GM19240 (cell line): ENCODE data around the gene PRSS27.
A peak's percentile ranks its signal among the peaks of the same experiment; 100 is the strongest.
"Not testable (repeated sequence)": the region's sequence is repeated elsewhere in the genome, so short reads cannot be mapped to it uniquely, and the experiment has no call there.

Experiments used
- DNase-seq: peaks from one replicate; pipeline ENCODE4 v3.0.0; 2011; ENCODE audit warnings: low spot score; ENCODE audit not compliant: insufficient read length

Gene PRSS27

GRCh38 chr16:2724816-2725348 lies 4.9 kb upstream of the PRSS27 start:
- DNase-seq: no peak

GRCh38 chr16:2724088-2724676 lies 4.2 kb upstream of the PRSS27 start:
- DNase-seq: no peak

- not testable (repeated sequence) for DNase-seq
Observed at GRCh38 chr16:2721634-2722173, 1.7 kb upstream of the PRSS27 start.

GRCh38 chr16:2720719-2721633 lies 952 bp upstream of the PRSS27 start:
- peak; percentile 89 for DNase-seq

- no peak for DNase-seq
Observed at GRCh38 chr16:2719328-2720063, 528 bp downstream of the PRSS27 start.

- no peak for DNase-seq
Observed at GRCh38 chr16:2717383-2718263, 2.4 kb downstream of the PRSS27 start.

GRCh38 chr16:2716948-2717347 lies 3.1 kb downstream of the PRSS27 start:
- no peak for DNase-seq

GRCh38 chr16:2715966-2716885 lies 3.8 kb downstream of the PRSS27 start:
- DNase-seq: no peak

GRCh38 chr16:2715519-2715918 lies 4.5 kb downstream of the PRSS27 start:
- peak; percentile 62 for DNase-seq

GRCh38 chr16:2715064-2715463 lies 5.0 kb downstream of the PRSS27 start:
- no peak for DNase-seq

- no peak for DNase-seq
Observed at GRCh38 chr16:2713985-2714774, 5.8 kb downstream of the PRSS27 start.

GRCh38 chr16:2713523-2713922 lies 6.5 kb downstream of the PRSS27 start:
- no peak for DNase-seq

GRCh38 chr16:2712546-2712945 lies 7.5 kb downstream of the PRSS27 start:
- no peak for DNase-seq

- DNase-seq: no peak
Observed at GRCh38 chr16:2712063-2712441, 8.0 kb downstream of the PRSS27 start.

GRCh38 chr16:2711370-2712062 lies 8.5 kb downstream of the PRSS27 start:
- no peak for DNase-seq

GRCh38 chr16:2710711-2711231 lies 9.3 kb downstream of the PRSS27 start:
- DNase-seq: no peak

- DNase-seq: no peak
Observed at GRCh38 chr16:2710021-2710710, 9.9 kb downstream of the PRSS27 start.
